ENCODE measurements around the gene ADORA3.

GRCh38 chr1:111499026-111499785 is 4.2 kb downstream of the ADORA3 start:
- TF ChIP-seq POLR2A (IDR thresholded peaks at IDR 0.05; ENCODE audit: low read depth, low read length) = no peak
- no peak for TF ChIP-seq POLR2AphosphoS5 (IDR thresholded peaks at IDR 0.05; ENCODE audit: low read depth, low read length)

All from GM12891 (cell line).